22Rv1 (cell line): Measurements from ENCODE around the gene CEP57L1.

Source experiments
- CTCF ChIP-seq: fragments of 450-650 bp; IDR thresholded peaks from 2 replicates; pipeline ENCODE4 v1.5.1; 2017; ENCODE audit warnings: mild to moderate bottlenecking
- ZFX ChIP-seq: fragments of 450-650 bp; IDR thresholded peaks from 2 replicates; pipeline ENCODE4 v1.6.1; 2017; ENCODE audit warnings: antibody characterized with exemption, borderline replicate concordance

GRCh38 chr6:109053336-109053735 lies 42.0 kb upstream of the CEP57L1 start:
- no peak for TF ChIP-seq CTCF
- TF ChIP-seq ZFX: no peak
